Glutamatergic neuron (in vitro differentiated cells): Measurements from ENCODE around the gene UNC13D. TPM values are rescaled to one million over a fixed set of nuclear protein-coding genes. Genes with fewer than 3 reads are reported as not detected.
"Not testable (repeated sequence)": the region's sequence is repeated elsewhere in the genome, so short reads cannot be mapped to it uniquely, and the experiment has no call there.

Source experiments
- DNase-seq: peaks from one replicate; pipeline ENCODE4 v3.0.0; 2022
- H3K27ac Mint-ChIP-seq: one replicate; pipeline ENCODE4 v1.8.0; 2020; ENCODE audit warnings: mild to moderate bottlenecking, mixed read lengths, inconsistent platforms; ENCODE audit not compliant: unreplicated experiment
- H3K27me3 Mint-ChIP-seq: one replicate; pipeline ENCODE4 v1.8.0; 2020; ENCODE audit warnings: mild to moderate bottlenecking, moderate library complexity, mixed read lengths, inconsistent platforms; ENCODE audit not compliant: unreplicated experiment
- H3K36me3 Mint-ChIP-seq: one replicate; pipeline ENCODE4 v1.8.0; 2020; ENCODE audit warnings: mild to moderate bottlenecking, mixed read lengths, inconsistent platforms; ENCODE audit not compliant: unreplicated experiment
- H3K4me1 Mint-ChIP-seq: one replicate; pipeline ENCODE4 v1.8.0; 2020; ENCODE audit warnings: mild to moderate bottlenecking, low read depth, mixed read lengths, inconsistent platforms; ENCODE audit not compliant: unreplicated experiment
- H3K4me3 Mint-ChIP-seq: one replicate; pipeline ENCODE4 v1.8.0; 2020; ENCODE audit warnings: mild to moderate bottlenecking, mixed read lengths, inconsistent platforms; ENCODE audit not compliant: unreplicated experiment
- H3K9me3 Mint-ChIP-seq: one replicate; pipeline ENCODE4 v1.8.0; 2020; ENCODE audit warnings: mild to moderate bottlenecking, moderate library complexity, mixed read lengths, inconsistent platforms; ENCODE audit not compliant: unreplicated experiment
- total RNA-seq: library from RNA; stranded (reverse); fragmentation: NEBNext Ultra II Directional; extraction: Animal tissue kit (Norgen Biotek cat#: 25700); gene quantifications from one replicate; pipeline ENCODE4 v1.2.1, GENCODE V29; 2021; ENCODE audit not compliant: unreplicated experiment
- TF ChIP-seq, protein P1 (sequence below): fragments of 200-600 bp; sonication (generic); IDR thresholded peaks from one replicate; pipeline ENCODE4 v1.5.0; 2021; ENCODE audit not compliant: partially characterized antibody, unreplicated experiment

Gene UNC13D
- total RNA-seq, 1 donor from 2014 or later: 2.4 TPM

DNA sequence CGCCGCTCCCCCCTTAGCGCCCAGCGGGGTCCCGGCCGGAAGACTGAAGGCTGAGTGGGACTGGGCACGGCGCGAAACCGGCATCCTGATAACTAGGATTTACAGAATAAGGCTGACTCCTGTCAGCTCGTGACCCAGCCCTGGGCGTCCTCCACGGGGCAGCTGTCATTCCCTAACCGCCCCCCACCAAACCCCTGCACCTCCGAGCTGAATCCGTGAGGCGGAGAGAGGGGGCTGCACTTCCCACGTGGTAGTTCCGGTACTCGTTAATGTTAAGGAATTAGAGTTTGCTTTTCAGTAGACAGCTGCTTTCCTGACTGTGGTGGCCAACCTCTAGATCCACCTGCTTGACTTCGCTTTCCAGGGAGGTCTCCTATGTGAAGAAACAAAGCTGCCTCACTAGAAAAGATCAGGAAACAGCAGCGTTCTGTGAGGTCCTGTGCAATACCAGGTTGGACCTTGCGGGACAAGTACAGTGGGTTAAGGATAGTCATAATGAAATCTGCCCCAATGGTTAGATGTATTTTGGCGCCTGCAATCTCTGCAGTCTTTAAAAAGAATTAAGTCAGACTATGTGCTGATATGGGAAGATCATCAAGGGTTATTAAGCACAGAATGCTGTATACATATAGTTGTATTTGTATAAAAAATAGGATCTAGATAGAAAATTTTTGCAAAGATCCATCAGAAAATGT is 12.0 kb upstream of the UNC13D start:
- peak overlapping the region; percentile 91 for H3K4me3 Mint-ChIP-seq
- TF ChIP-seq, protein P1, sequence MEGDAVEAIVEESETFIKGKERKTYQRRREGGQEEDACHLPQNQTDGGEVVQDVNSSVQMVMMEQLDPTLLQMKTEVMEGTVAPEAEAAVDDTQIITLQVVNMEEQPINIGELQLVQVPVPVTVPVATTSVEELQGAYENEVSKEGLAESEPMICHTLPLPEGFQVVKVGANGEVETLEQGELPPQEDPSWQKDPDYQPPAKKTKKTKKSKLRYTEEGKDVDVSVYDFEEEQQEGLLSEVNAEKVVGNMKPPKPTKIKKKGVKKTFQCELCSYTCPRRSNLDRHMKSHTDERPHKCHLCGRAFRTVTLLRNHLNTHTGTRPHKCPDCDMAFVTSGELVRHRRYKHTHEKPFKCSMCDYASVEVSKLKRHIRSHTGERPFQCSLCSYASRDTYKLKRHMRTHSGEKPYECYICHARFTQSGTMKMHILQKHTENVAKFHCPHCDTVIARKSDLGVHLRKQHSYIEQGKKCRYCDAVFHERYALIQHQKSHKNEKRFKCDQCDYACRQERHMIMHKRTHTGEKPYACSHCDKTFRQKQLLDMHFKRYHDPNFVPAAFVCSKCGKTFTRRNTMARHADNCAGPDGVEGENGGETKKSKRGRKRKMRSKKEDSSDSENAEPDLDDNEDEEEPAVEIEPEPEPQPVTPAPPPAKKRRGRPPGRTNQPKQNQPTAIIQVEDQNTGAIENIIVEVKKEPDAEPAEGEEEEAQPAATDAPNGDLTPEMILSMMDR: no peak
- H3K27ac Mint-ChIP-seq: peak overlapping the region; percentile 90
- H3K4me1 Mint-ChIP-seq: peaks cover 9% of the 10 kb centered on the region
- no peak for DNase-seq
- peaks cover 2% of the 10 kb centered on the region for H3K9me3 Mint-ChIP-seq
- no peaks in the 10 kb centered on the region for H3K27me3 Mint-ChIP-seq
- no peaks in the 10 kb centered on the region for H3K36me3 Mint-ChIP-seq

DNA sequence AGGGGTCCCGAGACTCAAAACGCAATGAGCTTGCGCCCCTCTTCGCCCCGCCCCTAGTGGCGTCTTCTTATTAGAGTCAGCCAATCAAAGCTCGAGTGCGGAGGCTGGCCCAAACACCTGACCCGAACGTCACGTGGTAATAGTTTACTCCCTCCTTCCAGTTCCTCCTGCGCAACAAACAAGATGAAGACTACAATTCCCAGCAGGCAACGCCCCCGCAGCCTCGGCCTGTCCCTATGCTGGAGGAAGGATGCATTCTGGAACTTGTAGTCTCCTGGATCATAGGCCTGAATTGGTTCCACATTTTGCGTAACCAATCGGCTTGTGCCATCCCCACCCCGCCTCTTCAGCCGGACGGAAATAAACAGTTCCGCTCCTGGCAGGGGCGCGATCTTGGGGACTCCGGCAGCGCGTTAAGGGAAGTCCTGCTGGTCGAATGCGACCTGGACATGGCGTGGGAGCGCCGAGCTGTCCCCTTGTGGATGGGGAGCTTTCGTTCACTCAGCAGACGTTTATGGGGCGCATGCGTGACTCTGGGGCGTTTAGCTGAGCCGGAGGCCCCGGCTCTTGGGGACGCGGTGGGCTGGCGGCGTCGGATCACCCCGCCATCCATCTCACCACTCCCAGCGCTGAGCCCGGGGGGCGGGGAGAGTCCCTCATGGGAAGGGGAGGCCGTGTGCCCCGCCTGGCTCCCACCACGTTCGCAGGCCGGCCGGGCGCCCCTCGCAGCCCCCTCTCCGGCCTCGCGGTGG is 11.3 kb upstream of the UNC13D start, which contains the start of gene WBP2:
Gene WBP2 (minus strand): TSS at position 26 of the 752 bp plus-strand sequence. CDS start 38 bp downstream, outside the sequence.
- Mint-ChIP-seq H3K4me3 (peak within 1 kb of the TSS; percentile 91), H3K9me3 (peaks cover 4% of the 10 kb centered on the region), H3K27me3 (no peaks in the 10 kb centered on the region), H3K4me1 (peaks cover 9% of the 10 kb centered on the region), H3K27ac (peak within 1 kb of the TSS; percentile 90), H3K36me3 (no peaks in the 10 kb centered on the region)
- TF ChIP-seq, protein P1: no peak
- peak; percentile 96 for DNase-seq

DNA sequence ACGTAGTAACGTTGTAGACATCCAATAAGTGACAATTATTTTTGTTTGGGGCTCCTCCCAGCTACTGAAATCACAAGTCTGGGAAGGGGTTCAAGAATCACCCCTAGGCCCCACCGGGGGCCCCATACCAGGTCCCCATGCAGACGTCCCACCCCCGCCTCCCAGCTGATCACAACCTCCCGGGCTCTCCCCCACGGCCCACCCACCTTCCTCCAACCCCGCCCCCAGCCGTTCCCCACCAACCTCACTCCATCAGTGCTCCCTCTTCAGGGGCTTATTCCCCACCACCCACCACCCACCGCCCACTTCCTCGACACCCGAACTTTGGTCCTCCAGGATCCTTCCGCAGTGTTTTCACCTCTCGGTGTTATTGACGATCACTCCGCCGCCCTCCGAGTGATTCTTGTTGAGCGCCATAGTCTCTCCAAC is 10.7 kb upstream of the UNC13D start:
- Mint-ChIP-seq H3K9me3 (peaks cover 4% of the 10 kb centered on the region), H3K36me3 (no peaks in the 10 kb centered on the region), H3K27ac (no peak overlapping the region), H3K27me3 (no peaks in the 10 kb centered on the region), H3K4me3 (no peak overlapping the region), H3K4me1 (peaks cover 9% of the 10 kb centered on the region)
- no peak for DNase-seq
- TF ChIP-seq, protein P1: no peak

DNA sequence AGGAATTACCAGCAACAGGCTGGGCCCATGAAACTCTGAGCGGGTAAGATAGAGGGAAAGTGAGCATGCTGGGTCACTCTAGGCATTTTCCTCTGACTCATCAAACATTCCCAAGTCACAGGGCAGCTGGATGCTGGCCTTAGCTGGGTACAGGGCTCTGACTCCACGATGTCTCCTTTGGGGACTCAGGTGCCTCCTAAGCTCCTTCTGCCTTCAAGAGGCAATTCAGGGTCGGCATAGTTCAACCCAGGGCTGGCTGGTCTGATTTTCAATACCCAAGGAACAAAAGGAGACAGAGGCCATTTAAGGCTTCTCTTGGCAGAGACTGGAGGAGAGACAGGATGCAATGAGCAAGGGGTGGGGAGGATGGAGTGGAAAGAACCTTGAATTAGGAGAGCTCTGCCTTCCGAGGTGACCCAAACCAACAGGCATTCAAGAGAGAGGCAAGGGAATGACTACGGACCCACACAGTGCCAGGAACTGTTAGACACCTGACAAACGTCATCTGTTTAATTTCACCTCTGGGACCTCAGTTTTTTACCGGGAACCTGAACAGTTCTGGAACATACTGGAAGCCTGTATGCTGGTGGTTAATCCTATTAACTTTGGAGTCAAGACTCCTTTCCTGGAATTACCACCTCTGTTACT is 10.0 kb upstream of the UNC13D start:
- Mint-ChIP-seq H3K4me1 (peaks cover 9% of the 10 kb centered on the region), H3K27ac (peak overlapping the region; percentile 80), H3K27me3 (no peaks in the 10 kb centered on the region), H3K4me3 (no peak overlapping the region), H3K9me3 (peaks cover 4% of the 10 kb centered on the region), H3K36me3 (no peaks in the 10 kb centered on the region)
- DNase-seq: no peak
- TF ChIP-seq, protein P1: no peak

DNA sequence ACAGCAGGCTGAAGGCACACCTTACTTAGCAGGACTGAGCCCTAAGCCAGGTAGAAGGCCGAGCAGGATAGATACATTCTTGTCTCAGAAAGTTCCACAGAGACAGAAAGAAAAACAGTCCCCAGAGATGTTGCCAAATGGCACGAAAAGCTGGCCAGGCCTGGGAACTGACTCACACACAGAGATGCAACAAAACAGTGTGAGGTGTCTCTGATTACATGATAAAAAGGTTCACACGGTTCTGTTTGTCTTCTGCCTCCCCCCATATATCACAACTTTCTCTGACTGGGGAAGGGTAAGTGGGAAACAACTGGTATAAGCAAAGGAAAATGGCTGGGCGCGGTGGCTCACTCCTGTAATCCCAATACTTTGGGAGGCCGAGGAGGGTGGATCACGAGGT is 9.2 kb upstream of the UNC13D start:
- Mint-ChIP-seq H3K36me3 (no peaks in the 10 kb centered on the region), H3K27ac (no peak overlapping the region), H3K9me3 (peaks cover 4% of the 10 kb centered on the region), H3K4me3 (no peak overlapping the region), H3K27me3 (no peaks in the 10 kb centered on the region), H3K4me1 (peaks cover 9% of the 10 kb centered on the region)
- TF ChIP-seq, protein P1: no peak
- no peak for DNase-seq

DNA sequence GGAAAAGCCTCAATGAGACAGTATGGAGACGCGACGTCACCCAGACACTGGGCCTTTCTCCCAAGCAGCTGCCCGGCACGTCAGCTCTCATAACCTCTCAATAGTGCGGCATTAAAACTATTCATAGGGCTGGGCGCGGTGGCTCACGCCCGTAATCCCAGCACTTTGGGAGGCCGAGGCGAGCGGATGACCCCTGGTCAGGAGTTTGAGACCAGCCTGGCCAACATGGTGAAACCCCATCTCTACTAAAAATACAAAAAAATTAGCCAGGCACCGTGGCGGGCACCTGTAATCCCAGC is 7.4 kb upstream of the UNC13D start:
- H3K27ac Mint-ChIP-seq, H3K27me3 Mint-ChIP-seq, H3K4me3 Mint-ChIP-seq, H3K9me3 Mint-ChIP-seq, H3K4me1 Mint-ChIP-seq, H3K36me3 Mint-ChIP-seq, DNase-seq: not testable (repeated sequence)
